Measurements from ENCODE around the gene CCNH.

Gene CCNH

GRCh38 chr5:87401626-87402025 lies 11.1 kb downstream of the CCNH start:
- DNase-seq = no peak

DNA sequence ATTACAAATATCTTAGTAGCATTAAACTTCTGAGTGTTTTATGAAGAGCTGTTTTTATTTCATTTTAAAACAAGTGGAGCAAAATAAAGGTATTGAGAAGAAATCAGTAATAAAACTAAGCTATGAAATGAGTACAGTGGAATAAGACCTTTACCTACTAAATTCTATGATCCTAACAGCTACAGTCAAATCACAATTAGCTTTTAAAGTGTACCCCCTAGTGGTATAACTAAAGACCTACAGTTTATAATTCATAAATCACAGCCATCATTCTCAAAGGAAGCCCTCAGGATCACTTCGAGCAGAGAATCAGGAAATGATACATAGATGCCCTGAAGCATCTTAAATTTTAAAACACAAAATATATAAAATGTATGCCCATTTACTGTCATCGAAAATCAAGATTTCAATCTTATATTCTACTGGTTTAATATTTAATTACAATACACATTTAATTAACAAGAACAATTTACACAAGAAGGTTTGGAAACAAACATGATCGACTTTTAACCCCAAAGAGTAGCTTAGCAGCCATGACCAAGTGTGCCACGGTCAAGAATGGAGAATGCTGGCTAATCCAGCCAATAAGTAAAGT lies 12.3 kb downstream of the CCNH start:
- no peak for DNase-seq

DNA sequence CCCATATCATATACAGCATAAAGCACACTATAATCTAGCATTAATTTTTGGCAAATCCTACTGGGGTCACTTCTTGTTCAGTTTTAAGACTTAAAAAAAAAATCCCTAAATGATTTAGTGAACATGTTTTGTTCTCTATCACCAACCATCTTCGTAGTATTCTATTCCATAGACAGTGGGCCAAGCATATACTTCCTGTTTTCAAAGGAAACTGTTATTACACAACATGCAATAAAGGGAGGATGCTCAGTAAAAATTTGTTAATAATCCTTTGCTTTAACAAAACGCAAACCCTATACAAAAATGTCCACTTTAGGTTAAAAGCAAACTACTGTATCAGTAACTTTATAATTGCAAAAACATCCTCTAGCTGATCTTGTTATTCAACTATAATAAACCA lies 13.0 kb downstream of the CCNH start:
- no peak for DNase-seq

GRCh38 chr5:87398981-87399614 lies 13.6 kb downstream of the CCNH start:
- no peak for DNase-seq

DNA sequence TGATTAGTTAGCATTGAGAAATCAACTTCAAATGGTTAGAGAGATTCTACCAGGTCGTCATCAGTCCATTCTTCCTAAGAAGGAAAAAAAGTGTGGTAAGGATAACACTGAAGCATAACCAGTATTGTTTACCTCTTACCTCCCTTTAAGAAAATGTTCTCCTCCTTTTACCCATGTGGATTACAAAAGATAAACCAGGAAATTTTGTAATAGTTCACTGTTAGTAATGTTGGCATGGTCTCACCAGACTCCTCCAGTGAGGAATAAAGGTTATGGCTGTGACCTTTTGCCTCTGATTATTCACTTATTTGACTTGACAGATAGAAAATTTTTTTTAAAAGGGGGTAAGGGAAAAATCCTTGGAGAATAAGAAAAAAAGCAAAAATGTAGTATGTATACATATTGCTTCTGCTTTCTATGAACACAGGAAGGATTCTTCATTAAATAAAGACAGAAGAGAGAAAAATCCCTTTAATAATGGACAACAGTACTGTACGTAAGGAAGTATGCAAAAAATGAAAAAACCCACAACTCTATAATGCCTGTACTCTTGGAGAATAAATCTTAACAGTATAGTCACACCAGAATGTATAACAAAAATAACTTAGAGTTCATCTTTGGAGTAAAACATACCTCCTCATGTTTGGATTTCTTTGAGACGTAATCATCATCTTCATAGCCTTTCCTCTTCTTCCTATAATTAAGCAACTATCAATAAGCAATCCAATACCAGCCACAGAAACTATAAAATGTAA lies 18.1 kb downstream of the CCNH start:
- DNase-seq = no peak

DNA sequence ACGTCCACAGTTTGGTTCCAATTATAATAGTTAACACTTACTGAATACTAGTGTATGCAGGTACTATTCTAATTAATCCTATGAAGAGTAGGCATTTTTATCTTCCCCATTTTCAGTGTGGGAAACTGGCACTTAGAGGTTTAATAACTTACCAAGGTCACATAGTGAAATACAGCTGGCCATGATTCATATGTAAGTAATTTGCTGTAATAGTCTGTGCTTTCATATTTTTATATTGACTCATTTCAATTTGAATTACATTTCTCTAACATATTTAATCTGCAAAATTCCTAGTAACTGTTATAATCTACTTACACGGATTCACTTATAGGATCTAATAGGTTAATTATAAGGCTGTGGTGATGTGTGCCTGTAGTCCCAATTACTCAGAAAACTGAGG lies 19.4 kb downstream of the CCNH start:
- DNase-seq = no peak

GRCh38 chr5:87392801-87393200 lies 19.9 kb downstream of the CCNH start:
- DNase-seq = no peak

- DNase-seq = no peak
Observed at GRCh38 chr5:87392170-87392569, 20.6 kb downstream of the CCNH start.

DNA sequence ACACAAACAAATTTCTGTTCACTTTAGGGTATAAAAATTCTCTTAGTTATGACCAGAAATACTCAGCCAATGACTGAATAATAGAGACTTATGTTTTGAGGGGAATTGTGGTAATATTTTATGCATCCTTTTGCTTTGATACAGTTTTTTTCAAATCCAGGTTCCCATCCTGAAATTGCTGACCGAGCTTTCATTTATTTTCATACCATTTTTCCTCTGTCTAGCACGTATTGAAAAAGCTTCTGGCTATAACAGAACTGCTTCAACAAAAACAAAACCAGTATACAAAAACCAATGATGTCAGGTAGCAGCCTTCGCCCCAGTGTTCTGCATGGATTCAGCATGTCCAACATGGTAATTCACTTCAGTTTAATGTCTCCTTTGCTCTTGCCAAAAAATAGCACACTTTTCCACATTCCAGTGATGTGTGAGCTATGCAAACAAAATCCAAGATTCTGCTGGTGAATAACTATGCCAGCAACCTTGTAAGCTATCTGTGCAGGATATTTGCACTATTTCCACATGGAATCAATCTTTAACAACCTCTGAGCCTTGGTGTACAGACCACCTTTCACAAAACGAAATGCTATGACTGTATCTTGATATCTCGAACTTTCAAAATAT lies 22.0 kb downstream of the CCNH start:
- no peak for DNase-seq

DNA sequence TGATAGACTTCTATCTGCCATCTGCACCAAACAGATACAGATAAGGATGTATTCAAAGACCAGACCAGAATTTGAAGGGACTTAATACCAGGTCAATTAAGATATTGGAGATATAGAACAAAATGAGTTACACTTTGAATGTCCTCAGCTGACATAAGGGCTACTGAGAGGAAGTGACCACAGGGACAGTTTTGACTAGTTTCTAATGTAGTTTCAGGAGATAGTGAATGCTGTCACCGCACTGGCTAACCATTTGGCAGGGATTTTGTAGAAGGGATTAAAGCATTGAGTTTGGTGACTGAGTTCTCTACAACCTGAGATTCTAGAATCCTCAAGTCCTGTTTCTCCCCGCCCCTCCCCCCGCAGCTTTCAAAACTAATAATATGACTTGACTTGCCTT lies 22.7 kb downstream of the CCNH start:
- DNase-seq = no peak

GRCh38 chr5:87389296-87390034 lies 23.3 kb downstream of the CCNH start:
- no peak for DNase-seq

- DNase-seq = no peak
Observed at GRCh38 chr5:87388129-87388528, 24.6 kb downstream of the CCNH start.

GRCh38 chr5:87385802-87386201 lies 26.9 kb downstream of the CCNH start:
- DNase-seq = no peak

- DNase-seq = no peak
Observed at GRCh38 chr5:87383216-87383615, 29.5 kb downstream of the CCNH start.

GRCh38 chr5:87382224-87382623 lies 30.5 kb downstream of the CCNH start:
- no peak for DNase-seq

GRCh38 chr5:87372705-87373104 lies 40.0 kb downstream of the CCNH start:
- DNase-seq = no peak

DNA sequence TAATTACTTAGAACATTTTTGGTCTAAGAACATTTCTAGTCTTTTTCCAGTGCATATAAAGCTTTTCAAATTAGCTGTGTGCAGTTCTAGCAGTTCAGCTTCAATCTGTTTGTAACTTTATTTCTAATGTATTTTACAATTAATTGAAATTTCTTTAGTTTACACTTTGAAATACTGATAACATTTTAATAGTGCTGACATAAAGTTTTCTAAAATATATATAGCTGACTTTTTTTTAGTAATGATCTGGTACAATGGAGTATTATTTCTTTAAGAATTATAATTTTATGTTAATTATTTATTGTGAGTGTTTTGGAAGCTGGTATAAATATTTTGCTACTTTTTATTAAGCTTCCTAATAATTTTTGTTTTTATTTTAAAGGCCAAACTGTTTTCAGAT lies 43.3 kb downstream of the CCNH start:
- no peak for DNase-seq

- no peak for DNase-seq
Observed at GRCh38 chr5:87368601-87369000, 44.1 kb downstream of the CCNH start.

- no peak for DNase-seq
Observed at GRCh38 chr5:87367243-87367642, 45.5 kb downstream of the CCNH start.

GRCh38 chr5:87361536-87362213 lies 51.1 kb downstream of the CCNH start:
- DNase-seq = no peak

DNA sequence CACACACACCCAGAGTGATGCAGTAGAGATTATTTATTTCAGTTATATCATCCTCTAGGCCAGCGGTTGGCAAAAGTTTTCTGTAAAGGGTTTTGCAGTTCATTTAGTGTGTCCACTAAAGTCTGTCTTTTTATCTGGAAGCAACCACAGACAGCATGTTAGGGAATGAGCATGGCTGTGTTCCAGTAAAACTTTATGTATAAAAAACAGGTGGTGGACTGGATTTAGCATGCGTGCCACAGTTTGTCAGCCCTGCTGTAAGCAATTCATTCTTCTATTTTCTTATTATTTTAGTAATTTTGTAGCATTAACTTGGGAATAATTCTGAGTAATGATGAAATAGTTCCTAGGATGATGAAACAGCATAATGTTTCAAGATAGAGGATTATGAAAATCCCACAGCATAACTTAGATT lies 51.7 kb downstream of the CCNH start:
- no peak for DNase-seq

DNA sequence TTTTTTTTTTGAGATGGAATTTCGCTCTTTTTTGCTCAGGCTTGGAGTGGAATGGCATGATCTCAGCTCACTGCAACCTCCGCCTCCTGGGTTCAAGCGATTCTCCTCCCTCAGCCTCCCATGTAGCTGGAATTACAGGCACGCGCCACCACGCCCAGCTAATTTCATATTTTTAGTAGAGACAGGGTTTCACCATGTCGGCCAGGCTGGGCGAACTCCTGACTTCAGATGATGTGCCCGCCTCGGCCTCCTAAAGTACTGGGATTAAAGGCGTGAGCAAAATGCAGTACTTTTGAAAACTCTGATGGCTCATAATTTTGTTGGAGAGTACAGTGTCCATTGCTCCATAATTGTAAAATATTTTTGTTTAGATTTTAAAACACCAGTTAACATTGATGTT lies 52.6 kb downstream of the CCNH start:
- DNase-seq = no peak

DNA sequence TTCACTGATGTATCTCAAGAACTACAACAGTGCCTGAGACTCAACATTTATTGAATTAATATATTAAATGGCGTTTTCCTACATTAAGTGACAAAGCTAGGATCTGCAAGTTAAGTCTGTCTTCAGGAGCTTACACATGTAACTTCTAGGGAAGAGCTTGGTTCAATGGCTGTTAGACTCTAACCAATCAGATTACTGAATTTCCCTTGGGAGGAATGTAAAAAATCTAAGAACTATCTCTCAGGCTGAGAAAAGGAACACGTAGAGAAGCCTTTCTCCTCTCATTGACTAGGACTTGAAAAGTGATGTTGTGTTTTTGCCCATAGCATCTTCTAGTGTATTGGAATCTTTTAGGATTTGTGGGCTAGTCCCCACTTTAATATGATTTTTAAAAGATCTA lies 53.6 kb downstream of the CCNH start:
- DNase-seq = no peak

Measured in NCI-H774 (cell line).